SKM-1 treated with dmso at 0.1 percent for 144 hours (cell line): Measurements from ENCODE around the gene SLC5A2.
"Not testable (repeated sequence)": the region's sequence is repeated elsewhere in the genome, so short reads cannot be mapped to it uniquely, and the experiment has no call there.

ENCODE experiments used
- DNase-seq: peaks from one replicate; lab custom pipeline; 2025; ENCODE audit not compliant: unreplicated experiment; lab: John Stamatoyannopoulos, UW

The SLC5A2 gene

DNA sequence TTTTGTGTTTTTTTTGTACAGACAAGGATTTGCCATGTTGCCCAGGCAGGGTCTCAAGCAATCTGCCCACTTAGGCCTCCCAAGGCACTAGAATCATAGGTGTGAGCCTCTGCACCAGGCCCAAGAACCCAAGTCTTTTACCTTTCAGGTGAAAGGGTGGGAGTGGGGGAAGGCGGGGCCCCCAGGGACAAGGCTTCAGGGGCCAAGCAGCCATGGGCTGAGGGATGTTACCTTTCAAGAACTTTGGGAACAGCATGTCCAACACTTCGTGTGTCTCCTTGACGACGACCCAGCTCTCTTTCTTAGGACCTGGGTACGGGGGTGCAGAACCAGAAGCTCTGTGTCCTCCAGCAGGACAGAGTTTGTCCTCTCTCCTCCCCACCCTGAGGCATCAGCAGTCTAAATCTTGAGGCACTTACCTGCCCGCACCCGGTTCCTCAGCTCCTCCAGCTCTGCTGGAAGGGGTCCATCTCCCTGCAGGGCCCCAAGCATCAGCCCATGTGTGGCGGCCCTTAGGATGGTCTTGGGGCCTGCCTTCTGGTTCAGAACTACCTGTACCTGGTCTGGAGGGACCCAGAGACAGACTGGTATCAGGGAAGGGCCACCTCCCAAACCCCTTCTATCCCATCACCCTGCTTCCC is 9.0 kb downstream of the SLC5A2 start:
- no peak for DNase-seq

DNA sequence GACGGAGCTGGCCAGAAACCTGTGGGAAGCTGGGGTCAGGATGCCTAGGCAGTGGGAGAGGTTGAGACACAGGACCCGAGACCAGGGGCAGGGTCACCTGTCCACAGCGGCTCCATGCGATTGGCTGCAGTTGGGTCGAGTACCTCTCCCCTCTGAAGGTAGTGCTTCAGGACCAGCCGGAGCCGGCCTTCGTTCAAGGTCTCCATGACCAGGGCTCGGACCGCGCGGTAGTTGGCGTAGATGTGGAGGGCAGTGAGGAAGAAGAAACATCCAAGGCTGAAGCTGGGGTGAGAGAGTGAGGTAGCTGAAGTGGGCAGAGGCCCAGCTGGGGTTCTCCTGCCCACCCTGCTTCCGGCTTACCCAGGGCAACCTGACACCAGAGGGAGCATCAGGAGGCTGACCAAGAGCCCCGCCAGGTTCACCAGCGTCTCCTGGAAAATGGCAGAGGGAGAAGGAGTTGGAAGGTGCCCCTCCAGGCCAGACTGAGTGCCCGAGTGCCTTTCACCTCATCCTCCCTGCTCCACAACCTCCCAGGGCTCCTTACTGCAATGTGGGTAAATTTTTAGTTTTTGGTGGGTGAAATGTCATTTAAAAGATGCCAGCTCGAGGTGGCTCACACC is 10.7 kb downstream of the SLC5A2 start:
- no peak for DNase-seq

DNA sequence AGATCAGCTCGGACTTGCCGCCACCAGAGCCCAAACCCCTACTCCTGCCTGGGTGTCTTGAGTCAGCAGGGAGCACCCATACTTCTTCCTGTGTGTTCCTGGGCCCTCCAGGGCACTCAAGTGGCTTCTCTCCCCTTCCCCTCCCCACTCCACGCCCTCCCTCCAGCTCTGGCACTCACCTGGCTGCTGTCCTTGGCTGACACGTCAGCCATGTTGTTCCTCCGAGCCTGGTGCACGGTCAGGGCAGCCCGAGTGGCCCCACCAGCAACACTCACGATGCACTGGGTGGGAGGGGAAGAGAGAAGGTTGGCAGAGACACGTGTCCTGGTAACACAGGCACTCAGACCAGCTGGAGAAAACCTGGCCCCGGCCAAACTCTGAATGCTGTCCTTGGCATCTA is 13.7 kb downstream of the SLC5A2 start:
- DNase-seq = no peak

DNA sequence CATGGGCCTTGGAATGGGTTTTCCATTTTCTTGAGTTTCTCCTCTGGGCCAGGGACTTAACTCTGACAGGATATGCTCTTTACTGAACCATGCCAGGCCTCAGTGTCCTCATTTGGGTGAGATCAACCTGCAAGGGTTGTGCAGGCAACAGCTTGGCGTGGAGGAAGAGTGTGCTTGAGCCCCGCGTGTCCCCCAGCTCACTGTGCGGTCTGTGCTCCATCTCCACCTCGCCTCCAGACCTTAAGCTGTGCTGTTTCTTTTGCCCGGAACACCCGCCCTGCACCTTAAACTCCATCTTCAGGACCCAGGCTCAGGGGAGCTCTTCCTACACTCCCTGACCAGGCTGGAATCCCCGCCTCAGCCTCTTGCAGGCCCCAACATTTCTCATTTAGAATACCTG is 15.6 kb downstream of the SLC5A2 start:
- no peak for DNase-seq

DNA sequence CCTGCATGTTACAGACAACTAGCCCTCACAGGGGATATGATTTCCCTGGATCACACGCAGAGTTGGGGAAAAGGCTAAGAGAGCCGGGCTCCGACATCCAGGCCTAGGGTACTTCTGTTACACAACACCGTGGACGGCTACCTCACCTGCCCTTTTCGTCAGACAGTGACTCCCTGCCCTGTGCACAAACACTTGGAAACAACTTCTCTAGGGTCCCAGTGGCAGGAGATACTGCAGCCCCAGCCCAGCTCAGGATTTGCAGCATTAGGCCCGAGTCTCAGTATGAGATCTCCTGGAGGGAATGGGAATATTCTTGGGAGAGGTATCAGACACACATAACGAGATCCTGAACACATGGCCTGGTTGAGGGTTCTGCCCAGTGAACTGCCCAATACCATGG is 17.0 kb downstream of the SLC5A2 start:
- no peak for DNase-seq

DNA sequence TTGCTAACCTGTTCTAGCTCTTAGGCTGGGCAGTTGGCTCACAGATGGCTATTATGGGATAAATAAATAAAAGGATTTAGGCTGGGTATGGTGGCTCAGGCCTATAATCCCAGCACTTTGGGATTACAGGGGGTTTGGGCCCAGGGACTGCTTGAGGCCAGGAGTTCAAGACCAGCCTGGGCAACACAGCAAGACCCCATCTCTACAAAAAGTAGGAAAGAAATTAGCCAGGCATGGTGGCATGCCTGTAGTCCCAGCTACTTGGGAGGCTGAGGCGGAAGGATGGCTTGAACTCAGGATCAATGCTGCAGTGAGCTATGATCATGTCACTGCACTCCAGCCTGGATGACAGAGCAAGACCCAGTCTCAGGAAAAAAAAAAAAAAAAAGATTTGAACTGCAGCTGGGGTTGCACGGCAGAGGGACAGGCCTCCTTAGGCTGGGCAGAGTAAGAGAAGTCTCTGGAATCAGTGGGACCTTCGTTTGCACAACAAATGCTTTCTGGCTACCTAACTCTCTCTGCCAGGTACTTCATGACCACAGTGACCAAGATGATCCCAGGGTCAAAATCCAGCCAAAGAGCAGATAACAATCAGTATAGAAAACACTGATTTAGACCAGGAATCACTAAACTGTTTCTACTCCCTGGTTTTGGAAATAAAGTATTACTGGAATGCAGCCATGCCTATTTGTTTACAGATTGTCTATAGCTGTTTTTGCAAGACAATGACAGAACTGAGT is 18.5 kb downstream of the SLC5A2 start:
- no peak for DNase-seq

DNA sequence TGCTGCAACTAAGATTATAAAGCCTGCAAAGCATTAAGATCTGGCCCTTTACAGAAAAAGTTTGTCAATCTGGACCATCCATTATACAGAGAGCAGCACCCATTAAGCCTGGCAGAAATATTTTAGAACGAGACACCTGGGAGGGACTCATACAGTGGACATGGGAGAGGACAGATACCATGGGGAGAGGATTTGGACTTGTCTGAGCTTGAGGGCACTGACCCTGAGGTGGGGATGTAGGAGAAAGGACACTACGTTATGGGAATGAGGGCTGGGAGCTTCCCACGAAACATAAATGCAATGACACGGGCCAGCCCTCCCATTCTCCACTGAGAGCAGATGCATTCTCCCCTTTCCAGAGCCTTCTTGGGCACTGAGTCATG is 19.0 kb downstream of the SLC5A2 start:
- no peak for DNase-seq

DNA sequence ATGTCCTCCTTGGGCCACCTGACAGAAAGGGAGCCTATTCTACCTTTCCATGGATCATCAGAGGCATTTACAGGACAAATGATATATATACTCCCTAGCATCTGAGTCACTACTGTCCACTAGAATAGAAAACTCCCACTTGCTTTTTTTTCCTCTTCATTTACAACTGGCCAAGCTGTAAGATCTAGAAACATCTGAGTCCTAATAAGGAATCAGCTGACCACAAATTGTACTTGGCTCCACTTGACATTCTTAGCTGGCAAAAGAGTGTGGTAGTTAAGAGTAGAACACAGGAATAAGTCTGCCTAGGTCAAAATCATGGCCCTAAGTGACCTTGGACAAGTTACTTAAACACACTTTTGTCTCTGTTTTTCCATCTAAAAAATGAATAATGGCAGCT is 20.1 kb downstream of the SLC5A2 start:
- DNase-seq = no peak

DNA sequence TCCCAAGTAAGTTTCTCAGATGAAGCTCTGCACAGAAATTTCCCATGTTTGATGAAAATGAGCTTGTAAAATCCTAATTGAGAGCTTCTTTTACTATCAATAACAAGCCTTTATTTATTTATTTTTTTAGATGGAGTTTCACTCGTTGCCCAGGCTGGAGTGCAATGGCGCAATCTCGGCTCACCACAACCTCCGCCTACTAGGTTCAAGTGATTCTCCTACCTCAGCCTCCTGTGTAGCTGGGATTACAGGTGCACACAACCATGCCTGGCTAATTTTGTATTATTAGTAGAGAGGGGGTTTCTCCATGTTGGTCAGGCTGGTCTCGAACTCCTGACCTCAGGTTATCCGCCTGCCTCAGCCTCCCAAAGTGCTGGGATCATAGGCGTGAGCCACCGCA is 20.6 kb downstream of the SLC5A2 start:
- DNase-seq = not testable (repeated sequence)

DNA sequence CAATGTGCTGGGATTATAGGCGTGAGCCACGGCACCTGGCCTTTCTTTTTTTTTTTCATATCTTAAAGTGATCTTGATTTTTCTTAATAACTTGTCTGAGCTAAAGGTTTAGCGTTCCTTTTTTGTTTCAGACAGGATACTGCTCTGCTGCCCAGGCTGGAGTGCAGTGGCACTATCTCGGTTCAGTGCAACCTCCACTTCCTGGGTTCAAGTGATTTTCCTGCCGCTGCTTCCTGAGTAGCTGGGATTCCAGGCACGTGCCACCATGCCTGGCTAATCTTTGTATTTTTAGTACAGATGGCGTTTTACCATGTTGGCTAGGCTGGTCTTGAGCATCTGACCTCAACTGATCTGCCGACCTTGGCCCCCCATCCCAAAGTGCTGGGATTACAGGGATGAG is 21.2 kb downstream of the SLC5A2 start:
- no peak for DNase-seq

DNA sequence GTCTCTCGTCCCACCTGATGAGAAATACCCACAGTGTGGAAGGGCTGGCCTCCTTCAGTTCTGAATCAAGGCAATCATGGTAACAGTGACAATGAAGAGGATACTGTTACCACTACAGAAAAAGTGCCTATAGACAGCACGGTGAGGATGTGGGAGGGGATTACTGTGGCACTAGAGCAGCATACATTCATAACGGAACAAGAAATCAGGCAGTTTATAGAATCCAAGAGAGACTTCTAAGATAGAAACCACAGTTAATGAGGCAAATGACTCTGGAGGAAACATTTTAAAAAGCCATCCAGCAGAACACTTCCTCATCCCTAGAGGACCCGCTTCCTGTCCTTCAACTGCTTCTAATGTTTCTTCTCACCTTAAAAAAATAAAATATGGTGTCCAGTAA is 22.6 kb downstream of the SLC5A2 start:
- DNase-seq = no peak

DNA sequence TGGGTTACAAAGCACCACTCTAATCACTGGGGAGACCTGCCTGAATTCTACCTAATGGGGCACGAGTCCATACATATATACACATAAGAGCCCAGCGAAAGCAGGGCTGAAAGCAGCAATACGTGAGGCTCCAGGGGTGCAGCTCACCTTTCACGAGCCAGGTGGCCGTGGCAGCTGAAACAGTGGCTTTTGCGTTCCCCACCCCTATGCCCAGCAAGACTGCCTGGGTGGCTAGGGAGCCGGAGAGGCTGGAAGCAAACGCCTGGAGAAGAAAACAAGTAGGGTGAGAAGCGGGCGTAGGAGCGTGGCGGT is 24.6 kb downstream of the SLC5A2 start:
- no peak for DNase-seq

DNA sequence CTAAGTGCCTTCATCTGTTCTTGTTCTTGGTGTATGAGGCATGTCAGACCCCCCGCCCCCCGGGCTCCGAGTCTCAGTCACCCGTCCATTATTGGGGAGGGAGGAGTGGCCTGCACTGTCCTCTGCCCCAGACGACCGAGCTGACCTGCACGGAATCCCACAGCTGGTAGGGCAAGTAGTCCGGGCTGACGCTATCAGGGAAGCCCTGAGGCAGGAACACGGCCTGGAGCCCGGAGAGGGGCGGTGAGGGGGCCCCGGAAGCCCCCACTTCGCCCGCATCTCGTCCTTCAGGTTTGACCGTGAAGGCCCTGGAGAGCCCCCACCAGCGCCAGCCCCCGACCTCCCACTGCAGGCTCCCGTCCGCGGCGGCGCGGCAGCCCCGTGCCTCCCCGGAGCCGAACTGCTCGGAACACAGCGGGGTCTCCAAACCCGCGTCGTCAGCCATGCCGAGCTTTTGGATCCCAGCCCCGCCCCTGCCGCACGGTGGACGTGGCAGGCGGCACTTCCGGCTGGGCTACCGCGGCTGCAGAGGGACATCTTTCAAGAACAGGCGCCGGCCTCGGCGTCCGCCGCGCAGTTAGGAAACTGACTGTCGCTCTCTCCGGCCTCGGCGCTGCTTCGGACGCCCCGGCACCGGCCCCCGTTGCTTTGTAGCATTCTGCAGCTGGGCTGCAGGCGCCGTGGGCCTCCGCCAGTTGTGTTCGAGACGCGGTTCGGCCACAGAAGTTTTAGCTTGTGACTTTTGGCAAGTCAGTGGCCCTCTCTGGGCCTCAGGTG is 25.2 kb downstream of the SLC5A2 start, which contains the start of gene RUSF1:
RUSF1 (minus strand) TSS at position 463 of the 777 bp plus-strand sequence; CDS start at position 445, 18 bp downstream.
- peak; percentile 77 for DNase-seq

DNA sequence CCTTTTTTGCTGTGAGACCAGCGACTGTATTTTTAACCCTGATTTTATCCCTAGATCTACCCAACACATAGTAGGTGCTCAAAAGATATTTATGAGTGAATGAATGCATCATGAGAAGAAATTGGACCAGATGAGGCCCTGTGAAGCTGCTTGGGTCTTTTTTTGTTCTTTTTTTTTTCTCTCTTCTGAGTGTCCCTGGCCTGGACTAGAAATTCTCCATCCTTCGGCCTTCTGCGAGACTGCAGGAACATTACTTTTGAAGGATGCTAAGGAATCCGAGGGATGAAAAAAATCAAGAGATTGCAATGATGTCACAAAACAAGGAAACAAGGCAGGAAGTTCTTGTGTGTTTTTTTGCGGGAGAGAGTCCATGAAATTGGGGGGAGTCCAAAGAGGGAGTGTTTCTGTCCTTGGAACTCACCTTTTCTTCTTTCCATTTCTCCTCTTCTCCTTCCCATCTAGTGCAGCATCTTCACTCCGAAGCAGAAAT is 25.8 kb downstream of the SLC5A2 start:
- DNase-seq = no peak

DNA sequence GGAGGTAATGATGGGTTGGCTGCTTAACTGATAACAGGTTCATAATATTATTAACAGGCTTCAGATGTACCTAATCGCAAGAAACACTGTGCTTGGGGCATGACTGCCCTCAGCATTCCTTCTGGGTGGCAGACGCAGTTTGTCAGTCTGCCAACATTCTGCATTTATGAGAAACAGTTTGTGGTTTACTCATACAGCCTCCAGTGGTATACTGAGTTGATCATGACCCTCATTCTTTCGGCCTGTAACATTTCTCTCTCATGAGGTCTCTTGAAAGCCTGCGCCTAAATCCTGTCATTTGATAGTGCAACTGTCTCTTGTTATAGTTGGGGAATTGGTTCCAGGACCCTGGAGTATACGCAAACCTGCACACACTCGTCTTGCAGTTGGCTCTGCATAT is 30.2 kb downstream of the SLC5A2 start:
- no peak for DNase-seq

DNA sequence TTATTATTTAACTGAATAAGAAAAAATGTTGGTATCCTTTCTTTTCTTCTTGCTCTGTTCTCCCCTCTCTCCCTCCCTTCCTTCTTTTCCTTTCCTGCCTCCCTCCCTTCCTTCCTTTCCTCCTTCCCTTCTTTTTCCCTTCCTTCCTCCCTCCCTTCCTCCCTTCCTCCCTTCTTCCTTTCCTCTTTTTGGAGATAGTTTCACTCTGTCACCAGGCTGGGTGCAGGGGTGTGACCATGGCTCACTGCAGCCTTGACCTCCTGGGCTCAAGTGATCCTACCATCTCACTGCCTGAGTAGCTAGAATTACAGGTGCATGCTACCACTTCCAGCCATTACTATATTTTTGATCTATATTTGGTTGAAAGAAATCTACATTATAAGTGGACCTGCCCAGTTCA is 31.0 kb downstream of the SLC5A2 start:
- no peak for DNase-seq

DNA sequence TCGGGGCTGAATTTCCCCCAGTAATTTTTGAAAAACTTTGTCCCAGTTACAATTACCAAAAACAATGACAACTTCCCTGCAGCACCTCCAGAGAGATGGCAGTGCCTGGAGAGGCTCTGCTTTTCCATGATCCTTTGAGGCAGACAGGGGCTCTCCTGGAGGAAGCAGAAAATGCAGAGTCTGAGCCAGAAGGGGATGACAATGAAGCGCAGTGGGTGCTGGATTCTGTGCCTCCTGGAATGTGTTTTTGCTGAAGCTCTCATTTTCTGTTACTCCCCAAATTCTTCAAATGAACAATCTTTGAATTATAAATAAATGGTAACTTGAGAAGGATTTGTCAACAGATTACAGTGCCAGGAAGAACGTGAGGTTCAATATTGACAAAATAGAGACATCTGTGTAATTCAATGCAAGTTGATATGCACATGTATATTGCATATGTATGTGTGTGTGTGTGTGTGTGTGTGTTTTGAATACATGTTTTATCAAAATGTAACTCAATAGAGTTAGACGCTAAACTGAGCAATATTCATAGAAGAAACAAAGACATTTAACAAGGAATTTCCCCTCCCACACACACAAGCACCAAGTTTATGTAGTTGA is 35.0 kb downstream of the SLC5A2 start:
- DNase-seq = no peak

DNA sequence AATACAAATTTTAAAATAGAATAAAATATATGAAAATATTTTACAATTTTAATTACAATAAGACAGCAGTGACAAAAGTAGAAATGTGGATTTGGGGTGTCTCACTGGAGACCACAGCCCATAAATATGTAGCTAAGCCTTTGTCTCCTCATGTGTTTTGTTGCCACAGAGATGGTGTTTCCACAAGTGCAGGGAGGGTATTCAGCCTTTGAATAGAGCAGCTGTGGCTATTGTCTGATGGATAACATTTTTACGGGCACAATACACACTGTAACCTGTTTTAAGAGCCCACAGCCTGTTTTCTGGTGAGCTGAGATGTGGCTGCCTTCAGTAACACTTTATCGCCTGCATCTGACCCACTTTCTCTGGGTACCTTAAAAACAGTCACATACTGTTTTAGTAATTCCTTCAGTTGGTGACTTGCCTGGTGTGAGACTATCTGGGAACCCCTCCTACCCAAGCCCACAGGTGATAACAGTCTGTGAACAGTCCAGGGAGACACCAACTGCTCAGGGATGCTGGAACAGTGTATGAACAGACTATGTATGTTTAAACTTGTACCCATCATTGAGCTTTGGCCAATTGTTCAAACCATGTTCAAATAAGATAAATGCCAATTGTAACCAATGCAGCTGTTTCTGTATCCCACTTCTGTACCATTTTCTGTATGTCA is 37.0 kb downstream of the SLC5A2 start:
- no peak for DNase-seq

DNA sequence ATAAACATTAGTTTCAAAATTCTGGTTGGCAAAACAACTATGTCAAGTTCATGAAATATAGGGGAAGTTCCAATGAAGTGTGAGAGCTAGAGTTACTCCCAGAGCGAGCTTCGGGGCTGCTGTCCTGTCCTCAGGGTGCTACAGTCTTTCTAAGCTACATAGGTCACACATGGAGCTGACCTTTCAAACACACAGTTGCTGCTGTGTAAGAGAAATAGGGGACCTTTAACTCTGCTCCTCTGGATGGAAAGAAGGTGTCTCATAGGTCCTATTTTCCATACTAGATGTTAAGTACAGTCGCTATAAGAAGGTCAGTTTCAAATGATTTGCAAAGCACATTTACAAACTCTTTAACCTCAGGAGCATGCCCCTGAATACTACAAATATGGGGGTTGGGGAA is 38.4 kb downstream of the SLC5A2 start:
- no peak for DNase-seq

DNA sequence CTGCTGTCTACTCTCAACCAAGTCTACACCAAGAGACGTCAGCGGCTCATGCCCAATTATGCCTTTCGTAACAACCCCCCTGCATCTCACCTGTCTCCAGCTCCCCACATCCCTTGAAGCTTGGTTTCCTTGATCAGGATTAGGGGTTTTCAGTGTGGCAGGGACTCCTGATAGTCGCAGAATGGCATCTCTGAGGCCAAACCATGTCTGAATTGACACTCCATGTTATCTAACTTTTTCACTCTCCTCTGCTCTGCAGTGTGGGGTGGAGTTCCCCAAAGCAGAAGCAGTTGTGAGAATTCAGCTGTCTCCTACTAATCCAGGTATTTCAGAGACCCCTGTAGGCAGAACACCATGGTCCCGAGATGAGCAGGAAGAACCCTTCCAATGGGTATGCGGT is 39.1 kb downstream of the SLC5A2 start:
- no peak for DNase-seq

DNA sequence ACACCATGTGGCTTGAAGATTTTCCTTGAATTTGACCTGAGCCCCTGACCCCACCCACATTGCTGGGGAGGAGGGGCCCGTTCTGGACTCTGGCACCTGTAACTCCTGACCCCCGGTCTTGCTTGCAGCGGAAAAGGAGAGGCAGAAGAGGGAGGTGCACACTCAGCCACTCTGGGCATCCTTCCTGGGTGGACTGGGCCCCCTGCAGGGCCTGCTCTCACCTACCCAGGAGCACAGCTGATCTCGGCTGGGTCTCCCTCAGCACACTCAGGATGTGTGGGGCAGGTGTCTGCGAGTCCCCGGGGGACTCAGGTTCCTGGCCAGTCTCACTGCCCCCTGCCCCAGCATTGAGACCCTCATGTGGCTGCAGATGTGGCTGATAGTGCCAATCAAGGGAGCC is 40.8 kb downstream of the SLC5A2 start:
- DNase-seq = not testable (repeated sequence)
